Neural cell (in vitro differentiated cells): ENCODE measurements around the gene PROX1. TPM values are rescaled to one million over a fixed set of nuclear protein-coding genes. Genes with fewer than 3 reads are reported as not detected.

Source experiments
- H2AFZ ChIP-seq: fragments of 200-600, 300-800 bp; sonication (generic), shearing (Covaris generic); 2 replicates; pipeline ENCODE4 v1.6.0; 2014; ENCODE audit warnings: low read depth, mild to moderate bottlenecking, antibody characterized with exemption, low read length, moderate library complexity
- H3F3A ChIP-seq: fragments of 200-600 bp; shearing (Covaris generic); 2 replicates; pipeline ENCODE4 v1.6.1; 2016; ENCODE audit warnings: mild to moderate bottlenecking, moderate library complexity, mixed read lengths, antibody characterized with exemption, low read length; ENCODE audit not compliant: insufficient read depth, poor library complexity, severe bottlenecking
- H3K27ac ChIP-seq: fragments of 200-600, 300-800 bp; sonication (generic), shearing (Covaris generic); 2 replicates; pipeline ENCODE4 v1.5.1; 2014; ENCODE audit warnings: mild to moderate bottlenecking, low read length, moderate library complexity
- H3K27me3 ChIP-seq: fragments of 300-800, 200-600 bp; sonication (generic), shearing (Covaris generic); 2 replicates; pipeline ENCODE4 v1.6.0; 2014; ENCODE audit warnings: mild to moderate bottlenecking, low read depth, low read length, moderate library complexity; ENCODE audit not compliant: insufficient read depth
- H3K36me3 ChIP-seq: fragments of 300-800, 200-600 bp; sonication (generic), shearing (Covaris generic); 2 replicates; pipeline ENCODE4 v1.5.1; 2014; ENCODE audit warnings: mild to moderate bottlenecking, antibody characterized with exemption, low read length, moderate library complexity; ENCODE audit not compliant: insufficient read depth
- H3K4me2 ChIP-seq: fragments of 300-800, 200-600 bp; sonication (generic), shearing (Covaris generic); 2 replicates; pipeline ENCODE4 v1.6.0; 2014; ENCODE audit warnings: mild to moderate bottlenecking, low read length
- H3K4me3 ChIP-seq: fragments of 300-800, 200-600 bp; sonication (generic), shearing (Covaris generic); 2 replicates; pipeline ENCODE4 v1.5.1; 2014; ENCODE audit warnings: mild to moderate bottlenecking, low read length, moderate library complexity
- H3K79me2 ChIP-seq: fragments of 200-600 bp; shearing (Covaris generic); replicated peaks from 2 replicates; pipeline ENCODE4 v1.6.0; 2014; ENCODE audit warnings: mild to moderate bottlenecking, low read length, moderate library complexity; ENCODE audit not compliant: insufficient read depth
- H3K9ac ChIP-seq: fragments of 300-800, 200-600 bp; sonication (generic), shearing (Covaris generic); 2 replicates; pipeline ENCODE4 v1.6.1; 2016; ENCODE audit warnings: mild to moderate bottlenecking, low read length, mixed read lengths
- H3K9me2 ChIP-seq: fragments of 200-600 bp; shearing (Covaris generic); 2 replicates; pipeline ENCODE4 v1.6.1; 2016; ENCODE audit warnings: mild to moderate bottlenecking, low read length, mixed read lengths; ENCODE audit not compliant: insufficient read depth
- H3K9me3 ChIP-seq: fragments of 200-600, 300-800 bp; sonication (generic), shearing (Covaris generic); 2 replicates; pipeline ENCODE4 v1.6.1; 2016; ENCODE audit warnings: mild to moderate bottlenecking, mixed run types, low read length, moderate library complexity, mixed read lengths
- H4K20me1 ChIP-seq: fragments of 200-600 bp; shearing (Covaris generic); 2 replicates; pipeline ENCODE4 v1.6.1; 2016; ENCODE audit warnings: mild to moderate bottlenecking, mixed run types; ENCODE audit not compliant: insufficient read depth
- CTCF ChIP-seq: fragments of 450-650 bp; IDR thresholded peaks from 2 replicates; pipeline ENCODE4 v1.5.1; 2014; ENCODE audit warnings: antibody characterized with exemption, mild to moderate bottlenecking, moderate library complexity; ENCODE audit not compliant: poor library complexity, severe bottlenecking
- EP300 ChIP-seq: fragments of 450-650 bp; conservative IDR thresholded peaks from 2 replicates; pipeline ENCODE4 v1.6.1; 2014; ENCODE audit warnings: antibody characterized with exemption, mild to moderate bottlenecking, moderate library complexity; ENCODE audit not compliant: poor library complexity, severe bottlenecking
- EZH2 ChIP-seq: fragments of 200-600, 300-800 bp; shearing (Covaris generic), sonication (generic); IDR thresholded peaks from 2 replicates; pipeline ENCODE4 v1.6.1; 2014; ENCODE audit warnings: antibody characterized with exemption, low read length, borderline replicate concordance, mild to moderate bottlenecking; ENCODE audit not compliant: insufficient read depth, poor library complexity, severe bottlenecking
- MXI1 ChIP-seq: fragments of 450-650 bp; conservative IDR thresholded peaks from 2 replicates; pipeline ENCODE4 v1.6.1; 2014; ENCODE audit warnings: antibody characterized with exemption, mild to moderate bottlenecking; ENCODE audit not compliant: poor library complexity, severe bottlenecking
- POLR2AphosphoS5 ChIP-seq: IDR thresholded peaks from 2 replicates; pipeline ENCODE4 v1.6.1; 2012
- RAD21 ChIP-seq: fragments of 450-650 bp; conservative IDR thresholded peaks from 2 replicates; pipeline ENCODE4 v1.6.1; 2014; ENCODE audit warnings: antibody characterized with exemption, mild to moderate bottlenecking, moderate library complexity
- REST ChIP-seq: IDR thresholded peaks from 2 replicates; pipeline ENCODE4 v1.6.1; 2012; ENCODE audit warnings: borderline replicate concordance
- SMC3 ChIP-seq: fragments of 450-650 bp; conservative IDR thresholded peaks from 2 replicates; pipeline ENCODE4 v1.6.1; 2014; ENCODE audit warnings: antibody characterized with exemption, mild to moderate bottlenecking, moderate library complexity; ENCODE audit not compliant: poor library complexity
- TAF1 ChIP-seq: IDR thresholded peaks from 2 replicates; pipeline ENCODE4 v1.6.1; 2012; ENCODE audit warnings: low read depth
- polyA plus RNA-seq: library from polyadenylated mRNA; depleted of rRNA; stranded (reverse); fragments of >200 nt; gene quantifications from 2 replicates; pipeline ENCODE4 v1.2.3, GENCODE V29; 2014

PROX1 gene
- polyA plus RNA-seq, 1 donor from 2014 or later, result 1.0 TPM

DNA sequence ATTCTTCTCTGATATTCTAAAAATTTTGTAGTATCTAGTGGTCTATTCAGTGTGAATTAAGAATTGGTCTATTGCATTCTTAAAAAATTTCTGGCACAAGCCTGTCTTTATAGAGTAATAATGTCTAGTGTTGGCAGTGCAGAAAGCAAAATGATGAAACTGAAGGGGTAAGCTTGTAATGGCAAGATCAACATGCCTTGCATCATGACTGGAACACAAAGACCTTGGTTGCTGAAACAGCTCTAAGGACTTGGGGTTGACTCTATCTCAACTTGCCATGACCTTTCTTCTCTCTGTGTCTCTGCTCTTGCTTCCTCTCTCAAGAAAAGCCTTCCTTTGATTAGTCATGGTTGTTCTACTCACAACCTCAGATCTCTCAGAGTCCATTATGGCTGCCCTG lies 46.8 kb upstream of the PROX1 start:
- no peak overlapping the region for H3K9ac ChIP-seq
- no peaks in the 10 kb centered on the region for H3K27me3 ChIP-seq
- no peaks in the 10 kb centered on the region for H3K9me2 ChIP-seq
- H3K9me3 ChIP-seq, result no peaks in the 10 kb centered on the region
- no peak overlapping the region for H3K4me2 ChIP-seq
- H3K4me3 ChIP-seq, result no peak overlapping the region
- no peak for TF ChIP-seq SMC3
- no peak for TF ChIP-seq CTCF
- TF ChIP-seq MXI1, result no peak
- TF ChIP-seq POLR2AphosphoS5, result no peak
- no peak for TF ChIP-seq REST
- TF ChIP-seq RAD21, result no peak
- TF ChIP-seq TAF1, result no peak
- no peak for TF ChIP-seq EP300
- no peak for TF ChIP-seq EZH2
- H3K36me3 ChIP-seq, result no peaks in the 10 kb centered on the region
- no peak overlapping the region for H2AFZ ChIP-seq
- H3F3A ChIP-seq, result no peaks in the 10 kb centered on the region
- no peaks in the 10 kb centered on the region for H3K79me2 ChIP-seq
- no peak overlapping the region for H3K27ac ChIP-seq
- no peaks in the 10 kb centered on the region for H4K20me1 ChIP-seq

DNA sequence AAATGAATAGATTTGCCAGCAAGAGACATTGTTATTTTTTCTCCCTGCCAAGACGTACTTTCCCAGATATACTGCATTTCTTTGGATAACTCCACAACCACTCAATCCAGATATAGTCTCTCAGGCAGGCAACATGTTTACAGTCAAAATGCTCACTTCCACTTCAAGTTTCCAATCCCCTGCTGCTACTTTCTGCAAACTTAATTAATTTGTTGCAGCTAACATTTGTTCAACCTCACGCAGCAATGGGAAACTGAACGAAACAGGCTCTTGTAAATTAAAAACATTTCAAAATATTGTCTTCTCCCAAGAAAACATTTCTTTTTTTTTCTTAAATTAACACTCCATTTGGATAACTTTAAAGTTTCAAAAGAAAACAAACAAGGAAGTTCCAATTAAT lies 45.7 kb upstream of the PROX1 start:
- TF ChIP-seq TAF1 (no peak), CTCF (no peak), RAD21 (no peak), SMC3 (no peak), REST (no peak), EP300 (no peak), EZH2 (no peak), MXI1 (no peak), POLR2AphosphoS5 (no peak)
- Histone ChIP-seq H3F3A (no peaks in the 10 kb centered on the region), H3K4me2 (no peak overlapping the region), H2AFZ (no peak overlapping the region), H3K9me3 (no peaks in the 10 kb centered on the region), H3K9ac (no peak overlapping the region), H3K4me3 (no peak overlapping the region), H4K20me1 (no peaks in the 10 kb centered on the region), H3K9me2 (no peaks in the 10 kb centered on the region), H3K36me3 (no peaks in the 10 kb centered on the region), H3K27me3 (no peaks in the 10 kb centered on the region), H3K79me2 (no peaks in the 10 kb centered on the region), H3K27ac (no peak overlapping the region)
